ENCODE data around the gene ECI2.

ECI2 gene, protein sequence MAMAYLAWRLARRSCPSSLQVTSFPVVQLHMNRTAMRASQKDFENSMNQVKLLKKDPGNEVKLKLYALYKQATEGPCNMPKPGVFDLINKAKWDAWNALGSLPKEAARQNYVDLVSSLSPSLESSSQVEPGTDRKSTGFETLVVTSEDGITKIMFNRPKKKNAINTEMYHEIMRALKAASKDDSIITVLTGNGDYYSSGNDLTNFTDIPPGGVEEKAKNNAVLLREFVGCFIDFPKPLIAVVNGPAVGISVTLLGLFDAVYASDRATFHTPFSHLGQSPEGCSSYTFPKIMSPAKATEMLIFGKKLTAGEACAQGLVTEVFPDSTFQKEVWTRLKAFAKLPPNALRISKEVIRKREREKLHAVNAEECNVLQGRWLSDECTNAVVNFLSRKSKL

GRCh38 chr6:4134841-4135664 is at the start of gene ECI2:
TSS of gene ECI2 (minus strand) at chr6:4135575. CDS start at chr6:4135560, 15 bp downstream.
- Mint-ChIP-seq H3K27me3 (no peaks in the 10 kb centered on the region), H3K4me1 (peaks cover 55% of the 10 kb centered on the region), H3K36me3 (ENCODE audit: insufficient read depth) (peaks cover 20% of the 10 kb centered on the region), H3K27ac (ENCODE audit: low read depth) (peak within 1 kb of the TSS; percentile 91), H3K9me3 (no peaks in the 10 kb centered on the region), H3K4me3 (peak within 1 kb of the TSS; percentile 91)
- ATAC-seq (replicated peaks; ENCODE audit: extremely low read depth, poor library complexity, severe bottlenecking) (peak; percentile 66), DNase-seq (ENCODE audit: low spot score in 2 of 2) (no peak)

GRCh38 chr6:4180652-4181255 is 45.4 kb upstream of the ECI2 start:
- DNase-seq (ENCODE audit: low spot score in 2 of 2) (no peak), ATAC-seq (replicated peaks; ENCODE audit: extremely low read depth, poor library complexity, severe bottlenecking) (no peak)
- H3K4me1 Mint-ChIP-seq: no peaks in the 10 kb centered on the region
- no peaks in the 10 kb centered on the region for H3K9me3 Mint-ChIP-seq
- H3K27ac Mint-ChIP-seq (ENCODE audit: low read depth): no peak overlapping the region
- no peaks in the 10 kb centered on the region for H3K36me3 Mint-ChIP-seq (ENCODE audit: insufficient read depth)
- no peak overlapping the region for H3K4me3 Mint-ChIP-seq
- H3K27me3 Mint-ChIP-seq: peaks cover 25% of the 10 kb centered on the region

DNA sequence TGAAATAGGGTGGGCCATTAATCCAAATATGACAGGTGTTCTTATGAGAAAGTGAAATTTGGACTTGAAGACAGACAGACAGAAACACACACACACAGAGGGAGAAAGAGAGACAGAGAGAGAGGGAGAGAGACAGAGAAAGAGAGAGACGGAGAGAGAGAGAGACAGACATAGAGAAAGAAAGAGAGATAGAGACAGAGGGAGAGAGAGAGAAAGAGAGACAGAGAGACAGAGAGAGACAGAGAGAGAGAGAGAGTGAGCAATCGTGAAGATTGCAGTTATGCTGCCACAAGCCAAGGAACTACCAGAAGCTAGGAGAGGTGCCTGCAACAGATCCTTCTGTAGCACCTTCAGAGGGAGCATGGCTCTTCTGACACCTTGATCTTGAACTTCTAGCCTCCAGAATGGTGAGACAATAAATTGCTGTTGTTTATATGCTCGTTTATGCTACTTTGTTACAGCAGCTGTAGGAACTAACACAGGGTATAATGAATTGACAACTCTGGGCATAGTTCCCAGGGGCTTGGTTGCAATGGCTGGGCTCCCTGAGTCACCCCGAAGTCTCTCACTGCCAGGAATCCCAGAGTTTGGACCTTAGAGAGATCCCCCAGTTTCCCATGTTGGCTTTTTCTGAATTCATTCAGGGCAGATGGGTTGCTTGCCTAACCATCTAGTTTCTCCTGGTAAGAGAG is 44.7 kb upstream of the ECI2 start:
- no peak overlapping the region for H3K27ac Mint-ChIP-seq (ENCODE audit: low read depth)
- ATAC-seq (replicated peaks; ENCODE audit: extremely low read depth, poor library complexity, severe bottlenecking): no peak
- H3K9me3 Mint-ChIP-seq: no peaks in the 10 kb centered on the region
- H3K4me3 Mint-ChIP-seq: no peak overlapping the region
- H3K27me3 Mint-ChIP-seq: peaks cover 18% of the 10 kb centered on the region
- H3K36me3 Mint-ChIP-seq (ENCODE audit: insufficient read depth): no peaks in the 10 kb centered on the region
- H3K4me1 Mint-ChIP-seq: no peaks in the 10 kb centered on the region
- no peak for DNase-seq (ENCODE audit: low spot score in 2 of 2)

GRCh38 chr6:4178737-4179333 is 43.5 kb upstream of the ECI2 start:
- no peaks in the 10 kb centered on the region for H3K36me3 Mint-ChIP-seq (ENCODE audit: insufficient read depth)
- no peaks in the 10 kb centered on the region for H3K9me3 Mint-ChIP-seq
- DNase-seq (ENCODE audit: low spot score in 2 of 2) (no peak), ATAC-seq (replicated peaks; ENCODE audit: extremely low read depth, poor library complexity, severe bottlenecking) (no peak)
- peaks cover 11% of the 10 kb centered on the region for H3K27me3 Mint-ChIP-seq
- H3K4me1 Mint-ChIP-seq: no peaks in the 10 kb centered on the region
- H3K4me3 Mint-ChIP-seq: no peak overlapping the region
- H3K27ac Mint-ChIP-seq (ENCODE audit: low read depth): no peak overlapping the region

GRCh38 chr6:4176907-4177306 is 41.5 kb upstream of the ECI2 start:
- no peak for DNase-seq (ENCODE audit: low spot score in 2 of 2)
- Mint-ChIP-seq H3K9me3 (no peaks in the 10 kb centered on the region), H3K4me1 (no peaks in the 10 kb centered on the region), H3K27ac (ENCODE audit: low read depth) (no peak overlapping the region), H3K4me3 (no peak overlapping the region), H3K27me3 (peaks cover 11% of the 10 kb centered on the region), H3K36me3 (ENCODE audit: insufficient read depth) (no peaks in the 10 kb centered on the region)
- ATAC-seq (replicated peaks; ENCODE audit: extremely low read depth, poor library complexity, severe bottlenecking): no peak

GRCh38 chr6:4174042-4174441 is 38.7 kb upstream of the ECI2 start:
- Mint-ChIP-seq H3K4me1 (no peaks in the 10 kb centered on the region), H3K4me3 (no peak overlapping the region), H3K9me3 (no peaks in the 10 kb centered on the region), H3K27me3 (peaks cover 11% of the 10 kb centered on the region), H3K36me3 (ENCODE audit: insufficient read depth) (no peaks in the 10 kb centered on the region), H3K27ac (ENCODE audit: low read depth) (no peak overlapping the region)
- no peak for DNase-seq (ENCODE audit: low spot score in 2 of 2)
- no peak for ATAC-seq (replicated peaks; ENCODE audit: extremely low read depth, poor library complexity, severe bottlenecking)

- DNase-seq (ENCODE audit: low spot score in 2 of 2) (no peak), ATAC-seq (replicated peaks; ENCODE audit: extremely low read depth, poor library complexity, severe bottlenecking) (no peak)
- no peak overlapping the region for H3K4me3 Mint-ChIP-seq
- no peak overlapping the region for H3K27ac Mint-ChIP-seq (ENCODE audit: low read depth)
- no peaks in the 10 kb centered on the region for H3K9me3 Mint-ChIP-seq
- no peaks in the 10 kb centered on the region for H3K4me1 Mint-ChIP-seq
- H3K27me3 Mint-ChIP-seq: peaks cover 4% of the 10 kb centered on the region
- H3K36me3 Mint-ChIP-seq (ENCODE audit: insufficient read depth): no peaks in the 10 kb centered on the region
These were observed 37.0 kb upstream of the ECI2 start for GRCh38 chr6:4172368-4172767.

- no peak for DNase-seq (ENCODE audit: low spot score in 2 of 2)
- no peak for ATAC-seq (replicated peaks; ENCODE audit: extremely low read depth, poor library complexity, severe bottlenecking)
- no peak overlapping the region for H3K27ac Mint-ChIP-seq (ENCODE audit: low read depth)
- no peak overlapping the region for H3K4me3 Mint-ChIP-seq
- peaks cover 14% of the 10 kb centered on the region for H3K27me3 Mint-ChIP-seq
- no peaks in the 10 kb centered on the region for H3K4me1 Mint-ChIP-seq
- no peaks in the 10 kb centered on the region for H3K9me3 Mint-ChIP-seq
- no peaks in the 10 kb centered on the region for H3K36me3 Mint-ChIP-seq (ENCODE audit: insufficient read depth)
These were observed 34.9 kb upstream of the ECI2 start for GRCh38 chr6:4170297-4170696.

GRCh38 chr6:4169028-4169789 is 33.8 kb upstream of the ECI2 start:
- Mint-ChIP-seq H3K4me3 (no peak overlapping the region), H3K9me3 (no peaks in the 10 kb centered on the region), H3K27me3 (peaks cover 14% of the 10 kb centered on the region), H3K4me1 (no peaks in the 10 kb centered on the region), H3K27ac (ENCODE audit: low read depth) (no peak overlapping the region), H3K36me3 (ENCODE audit: insufficient read depth) (no peaks in the 10 kb centered on the region)
- DNase-seq (ENCODE audit: low spot score in 2 of 2): no peak
- no peak for ATAC-seq (replicated peaks; ENCODE audit: extremely low read depth, poor library complexity, severe bottlenecking)

- no peak for DNase-seq (ENCODE audit: low spot score in 2 of 2)
- H3K27ac Mint-ChIP-seq (ENCODE audit: low read depth): no peak overlapping the region
- no peaks in the 10 kb centered on the region for H3K9me3 Mint-ChIP-seq
- no peaks in the 10 kb centered on the region for H3K36me3 Mint-ChIP-seq (ENCODE audit: insufficient read depth)
- H3K4me1 Mint-ChIP-seq: no peaks in the 10 kb centered on the region
- H3K4me3 Mint-ChIP-seq: no peak overlapping the region
- H3K27me3 Mint-ChIP-seq: peaks cover 14% of the 10 kb centered on the region
- no peak for ATAC-seq (replicated peaks; ENCODE audit: extremely low read depth, poor library complexity, severe bottlenecking)
These were observed 32.5 kb upstream of the ECI2 start for GRCh38 chr6:4167833-4168232.

DNA sequence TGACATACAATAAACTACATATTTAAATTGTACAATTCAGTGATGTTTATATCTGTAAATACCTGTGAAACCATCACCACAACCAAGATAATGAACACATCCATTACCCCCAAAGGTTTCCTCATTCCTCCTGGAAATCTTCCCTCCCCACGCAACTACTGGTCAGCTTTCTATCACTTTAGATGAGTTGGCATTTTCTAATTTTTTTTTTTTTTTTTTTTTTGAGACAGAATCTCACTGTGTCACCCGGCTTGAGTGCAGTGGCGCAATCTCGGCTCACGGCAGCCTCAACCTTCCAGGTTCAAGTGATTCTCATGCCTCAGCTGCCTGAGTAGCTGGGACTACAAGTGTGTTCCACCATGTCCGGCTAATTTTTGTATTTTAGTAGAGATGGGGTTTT is 31.7 kb upstream of the ECI2 start:
- no peak overlapping the region for H3K4me3 Mint-ChIP-seq
- no peaks in the 10 kb centered on the region for H3K9me3 Mint-ChIP-seq
- no peaks in the 10 kb centered on the region for H3K36me3 Mint-ChIP-seq (ENCODE audit: insufficient read depth)
- H3K27ac Mint-ChIP-seq (ENCODE audit: low read depth): no peak overlapping the region
- DNase-seq (ENCODE audit: low spot score in 2 of 2): no peak
- peaks cover 14% of the 10 kb centered on the region for H3K27me3 Mint-ChIP-seq
- H3K4me1 Mint-ChIP-seq: no peaks in the 10 kb centered on the region
- ATAC-seq (replicated peaks; ENCODE audit: extremely low read depth, poor library complexity, severe bottlenecking): no peak
